ENCODE data around the gene JPH4.

GRCh38 chr14:23555882-23556699 is 22.5 kb downstream of the JPH4 start, which contains the start of gene THTPA:
- TF ChIP-seq POLR2A (IDR thresholded peaks at IDR 0.05) (peak; percentile 31 to 78 (median 75)), CTCF (IDR thresholded peaks at IDR 0.05) (no peak)

Data from body of pancreas (tissue), 4 donors.